HG02973 (cell line): Measurements from ENCODE around the gene LGALS16.
"Not testable (repeated sequence)": the region's sequence is repeated elsewhere in the genome, so short reads cannot be mapped to it uniquely, and the experiment has no call there.

Experiments
- ATAC-seq: cut with Tn5 transposase; IDR thresholded peaks from one replicate; pipeline ENCODE4 v1.9.1; 2021; ENCODE audit warnings: moderate library complexity; ENCODE audit not compliant: unreplicated experiment

The LGALS16 gene

GRCh38 chr19:39677961-39678889 is 22.5 kb downstream of the LGALS16 start:
- ATAC-seq = no peak

- peak; percentile 65 for ATAC-seq
Observed at GRCh38 chr19:39679056-39679790, 23.5 kb downstream of the LGALS16 start.

- ATAC-seq = peak; percentile 22
Observed at GRCh38 chr19:39679791-39680168, 24.1 kb downstream of the LGALS16 start.

- ATAC-seq = no peak
Observed at GRCh38 chr19:39680593-39680992, 24.9 kb downstream of the LGALS16 start.

- no peak for ATAC-seq
Observed at GRCh38 chr19:39681416-39681815, 25.7 kb downstream of the LGALS16 start.

- ATAC-seq = no peak
Observed at GRCh38 chr19:39684267-39684666, 28.6 kb downstream of the LGALS16 start.

- ATAC-seq = no peak
Observed at GRCh38 chr19:39686739-39687138, 31.0 kb downstream of the LGALS16 start.

- not testable (repeated sequence) for ATAC-seq
Observed at GRCh38 chr19:39688637-39689036, 32.9 kb downstream of the LGALS16 start.

- no peak for ATAC-seq
Observed at GRCh38 chr19:39692166-39692565, 36.5 kb downstream of the LGALS16 start.

GRCh38 chr19:39692822-39693221 is 37.1 kb downstream of the LGALS16 start:
- ATAC-seq = no peak

- ATAC-seq = no peak
Observed at GRCh38 chr19:39695759-39696158, 40.0 kb downstream of the LGALS16 start.

GRCh38 chr19:39696387-39696786 is 40.7 kb downstream of the LGALS16 start:
- no peak for ATAC-seq

- no peak for ATAC-seq
Observed at GRCh38 chr19:39698535-39698934, 42.8 kb downstream of the LGALS16 start.

- no peak for ATAC-seq
Observed at GRCh38 chr19:39701291-39701690, 45.6 kb downstream of the LGALS16 start.

- ATAC-seq = peak; percentile 44
Observed at GRCh38 chr19:39704181-39705044, 48.7 kb downstream of the LGALS16 start, which contains the start of gene LGALS14. Gene LGALS14, plus strand, starts transcription at chr19:39704481. Its CDS starts 48 bp downstream, at chr19:39704529.

- ATAC-seq = no peak
Observed at GRCh38 chr19:39705578-39706188, 50.0 kb downstream of the LGALS16 start.

GRCh38 chr19:39708594-39708993 is 52.9 kb downstream of the LGALS16 start:
- no peak for ATAC-seq

- no peak for ATAC-seq
Observed at GRCh38 chr19:39709026-39709872, 53.5 kb downstream of the LGALS16 start.
